Psoas muscle (tissue), 8 donors: Measurements from ENCODE around the gene SH3RF3. TPM values are rescaled to one million over a fixed set of nuclear protein-coding genes. Genes with fewer than 3 reads are reported as not detected.
"Not testable (repeated sequence)": the region's sequence is repeated elsewhere in the genome, so short reads cannot be mapped to it uniquely, and the experiment has no call there.

Experiments used
- ATAC-seq, 4 donors: fragments of 200-7000 bp; cut with Tn5 transposase; one replicate each; pipeline ENCODE4 v1.9.1; 2020; ENCODE audit warnings: moderate library complexity in 3 of 4, mild to moderate bottlenecking in 2 of 4
- DNase-seq, 2 donors: peaks; one replicate each; pipeline ENCODE4 v3.0.0-alpha.2; 2020
- H3K27ac ChIP-seq: fragments of 200-600 bp; one replicate; pipeline ENCODE4 v1.8.0; 2022
- H3K27me3 ChIP-seq, 3 donors: fragments of 200-600 bp in 1 of 3; one replicate each; pipeline versions ENCODE4 v1.6.1 to v1.8.0; 2013 to 2022; ENCODE audit warnings: low read length in 2 of 3, mild to moderate bottlenecking in 2 of 3, moderate library complexity in 1 of 3; ENCODE audit not compliant: insufficient read depth in 3 of 3
- H3K36me3 ChIP-seq, 2 donors: fragments of 200-600 bp in 1 of 2; one replicate each; pipeline versions ENCODE4 v1.6.1 to v1.8.0; 2013 to 2022; ENCODE audit warnings: low read depth in 1 of 2, mild to moderate bottlenecking in 1 of 2, moderate library complexity in 1 of 2; ENCODE audit not compliant: insufficient read depth in 1 of 2
- H3K4me1 ChIP-seq: fragments of 200-600 bp; one replicate; pipeline ENCODE4 v1.8.0; 2022
- H3K4me3 ChIP-seq: fragments of 200-600 bp; one replicate; pipeline ENCODE4 v1.8.0; 2022; ENCODE audit warnings: mild to moderate bottlenecking
- H3K9me3 ChIP-seq: fragments of 200-600 bp; one replicate; pipeline ENCODE4 v1.8.0; 2022
- WGBS, 3 donors: extraction: QIAGEN DNeasy Blood & Tissue Kit; methylation state at CpG; one replicate each; pipeline versions ENCODE4 v1.1.6 to v1.1.7; 2013; 5-methylcytosine and 5-hydroxymethylcytosine counted together
- intact Hi-C, 2 donors: fragments of 100-400 bp; cut with DNase I; formaldehyde crosslinking; loops; one replicate each; pipeline versions ENCODE4 v1.11.0 to v1.14.2; 2022
- polyA plus RNA-seq, 3 donors: library from polyadenylated mRNA; stranded (reverse); fragments of 200-250 nt; gene quantifications; one replicate each; pipeline ENCODE4 v1.2.3, GENCODE V29; 2013
- total RNA-seq, 4 donors: library from RNA; stranded (reverse); fragmentation: NEBNext Ultra II Directional in 2 of 4; extraction: Animal tissue kit (Norgen Biotek cat#: 25700) in 2 of 4; gene quantifications; one replicate each; pipeline versions ENCODE4 v1.2.1 to v1.2.4, GENCODE V29; 2021 to 2023
- TF ChIP-seq, protein P1 (sequence below): fragments of 200-600 bp; IDR thresholded peaks from one replicate; pipeline ENCODE4 v1.8.0; 2022; ENCODE audit warnings: antibody characterized with exemption
- donor health status: healthy with polysubstance abuse.
- donor health status: DM: no; HTN: no; CAD: no; lungs with moderate emphysema.
- donor health status: Bipolar disorder and iron deficiency.
- donor health status: healthy.
- donor health status: DM: yes; HTN: yes; CAD: no.
- donor health status: DM: no; HTN: no; CAD: no.
- donor health status: DM: no; HTN: no; CAD: no.
- donor health status: DM: yes; HTN: yes; CAD: no.

The SH3RF3 gene
- total and polyA plus RNA-seq, 7 donors: 4.6 to 27.0 (median 9.0) TPM

DNA sequence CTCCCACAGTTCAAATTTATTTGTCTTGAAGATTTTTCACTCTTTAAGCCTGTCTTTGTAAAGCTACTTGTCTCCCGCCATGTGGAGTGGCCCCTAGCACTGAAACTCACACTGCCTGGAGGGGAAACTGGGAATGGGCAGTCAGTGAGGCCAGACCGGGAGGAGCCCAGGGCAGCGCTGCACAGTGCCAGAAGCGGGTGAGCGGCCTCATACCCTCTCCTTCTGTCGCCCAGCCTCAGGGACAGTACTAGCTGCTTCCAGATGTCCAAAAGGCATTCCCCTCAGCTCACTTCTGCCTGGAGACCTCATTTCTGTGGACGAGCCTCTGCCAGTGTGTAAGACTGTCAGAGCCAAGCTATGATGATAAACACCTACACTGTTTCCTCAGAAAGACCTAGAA is 404.8 kb downstream of the SH3RF3 start:
- ATAC-seq: no peak
- intact Hi-C loops: no loop called here
- H3K4me1 ChIP-seq: no peaks in the 10 kb centered on the region
- TF ChIP-seq, protein P1, sequence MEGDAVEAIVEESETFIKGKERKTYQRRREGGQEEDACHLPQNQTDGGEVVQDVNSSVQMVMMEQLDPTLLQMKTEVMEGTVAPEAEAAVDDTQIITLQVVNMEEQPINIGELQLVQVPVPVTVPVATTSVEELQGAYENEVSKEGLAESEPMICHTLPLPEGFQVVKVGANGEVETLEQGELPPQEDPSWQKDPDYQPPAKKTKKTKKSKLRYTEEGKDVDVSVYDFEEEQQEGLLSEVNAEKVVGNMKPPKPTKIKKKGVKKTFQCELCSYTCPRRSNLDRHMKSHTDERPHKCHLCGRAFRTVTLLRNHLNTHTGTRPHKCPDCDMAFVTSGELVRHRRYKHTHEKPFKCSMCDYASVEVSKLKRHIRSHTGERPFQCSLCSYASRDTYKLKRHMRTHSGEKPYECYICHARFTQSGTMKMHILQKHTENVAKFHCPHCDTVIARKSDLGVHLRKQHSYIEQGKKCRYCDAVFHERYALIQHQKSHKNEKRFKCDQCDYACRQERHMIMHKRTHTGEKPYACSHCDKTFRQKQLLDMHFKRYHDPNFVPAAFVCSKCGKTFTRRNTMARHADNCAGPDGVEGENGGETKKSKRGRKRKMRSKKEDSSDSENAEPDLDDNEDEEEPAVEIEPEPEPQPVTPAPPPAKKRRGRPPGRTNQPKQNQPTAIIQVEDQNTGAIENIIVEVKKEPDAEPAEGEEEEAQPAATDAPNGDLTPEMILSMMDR: no peak
- H3K9me3 ChIP-seq: no peaks in the 10 kb centered on the region
- 70 to 78% (median 76%) methylated on average over 7 of the region's 7 CpGs for WGBS, 3 donors
- peaks cover 0 to 4% (median 0%) of the 10 kb centered on the region in 3 donors for H3K27me3 ChIP-seq
- H3K27ac ChIP-seq: no peak overlapping the region
- DNase-seq: no peak
- no peaks in the 10 kb centered on the region for H3K36me3 ChIP-seq
- no peak overlapping the region for H3K4me3 ChIP-seq

DNA sequence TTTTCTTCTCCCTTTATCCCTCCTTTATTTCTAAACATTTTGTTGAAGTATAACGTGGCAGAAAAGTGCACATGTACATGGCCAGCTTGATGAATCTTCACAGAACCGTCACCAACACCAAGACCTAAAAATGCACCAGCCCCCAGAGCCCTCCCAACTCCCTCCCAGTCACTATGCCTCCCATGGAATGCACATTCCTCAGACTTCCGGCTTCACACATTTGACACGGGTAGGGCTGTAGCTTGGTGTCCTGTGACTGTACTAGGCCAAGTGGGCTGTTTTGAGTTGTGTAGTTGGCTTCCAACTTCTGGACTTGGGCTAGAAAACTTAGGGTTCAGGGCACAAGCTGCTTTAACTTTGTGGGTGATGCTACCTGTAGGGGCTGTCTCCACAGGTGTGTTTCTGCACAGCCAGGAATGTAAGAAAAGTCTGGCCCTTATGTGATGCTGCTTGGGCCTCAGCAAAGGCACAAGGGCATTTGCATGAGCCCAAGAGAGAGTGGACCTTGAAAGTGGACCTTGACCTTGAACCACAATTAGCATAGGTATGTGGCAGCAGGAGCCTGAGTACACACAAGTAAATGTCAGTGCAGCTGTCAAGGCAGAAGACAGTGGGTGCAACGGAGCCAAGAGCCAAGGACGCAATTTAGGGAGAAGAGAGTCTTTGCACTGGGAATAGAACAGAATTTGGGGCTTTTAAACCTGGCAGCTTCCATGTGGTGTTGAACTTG is 406.4 kb downstream of the SH3RF3 start:
- no peaks in the 10 kb centered on the region for H3K4me1 ChIP-seq
- no peaks in the 10 kb centered on the region for H3K9me3 ChIP-seq
- H3K36me3 ChIP-seq: no peaks in the 10 kb centered on the region
- H3K27me3 ChIP-seq: peaks cover 0 to 11% (median 0%) of the 10 kb centered on the region in 3 donors
- ATAC-seq: no peak
- DNase-seq: no peak
- intact Hi-C loops: no loop called here
- H3K27ac ChIP-seq: no peak overlapping the region
- H3K4me3 ChIP-seq: no peak overlapping the region
- TF ChIP-seq, protein P1: no peak
- 37 to 56% (median 48%) methylated on average over 6 of the region's 6 CpGs for WGBS, 3 donors

DNA sequence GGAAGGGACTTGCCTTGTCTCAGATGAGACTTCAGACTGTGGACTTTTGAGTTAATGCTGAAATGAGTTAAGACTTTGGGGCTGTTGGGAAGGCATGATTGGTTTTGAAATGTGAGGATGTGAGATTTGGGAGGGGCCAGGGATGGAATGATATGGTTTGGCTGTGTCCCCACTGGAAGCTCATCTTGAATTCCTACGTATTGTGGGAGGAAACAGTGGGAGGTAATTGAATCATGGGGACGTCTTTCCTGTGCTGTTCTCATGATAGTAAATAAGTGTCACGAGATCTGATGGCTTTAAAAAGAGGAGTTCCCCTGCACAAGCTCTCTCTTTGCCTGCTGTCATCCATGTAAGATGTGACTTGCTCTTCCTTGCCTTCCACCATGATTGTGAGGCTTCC is 407.6 kb downstream of the SH3RF3 start:
- H3K4me1 ChIP-seq, ATAC-seq, H3K9me3 ChIP-seq, H3K27ac ChIP-seq, H3K36me3 ChIP-seq, DNase-seq, intact Hi-C loops, H3K4me3 ChIP-seq: not testable (repeated sequence)
- WGBS, 3 donors: 62 to 69% (median 67%) methylated on average over 3 of the region's 3 CpGs
- peaks cover 0 to 13% (median 0%) of the 10 kb centered on the region in 3 donors for H3K27me3 ChIP-seq

DNA sequence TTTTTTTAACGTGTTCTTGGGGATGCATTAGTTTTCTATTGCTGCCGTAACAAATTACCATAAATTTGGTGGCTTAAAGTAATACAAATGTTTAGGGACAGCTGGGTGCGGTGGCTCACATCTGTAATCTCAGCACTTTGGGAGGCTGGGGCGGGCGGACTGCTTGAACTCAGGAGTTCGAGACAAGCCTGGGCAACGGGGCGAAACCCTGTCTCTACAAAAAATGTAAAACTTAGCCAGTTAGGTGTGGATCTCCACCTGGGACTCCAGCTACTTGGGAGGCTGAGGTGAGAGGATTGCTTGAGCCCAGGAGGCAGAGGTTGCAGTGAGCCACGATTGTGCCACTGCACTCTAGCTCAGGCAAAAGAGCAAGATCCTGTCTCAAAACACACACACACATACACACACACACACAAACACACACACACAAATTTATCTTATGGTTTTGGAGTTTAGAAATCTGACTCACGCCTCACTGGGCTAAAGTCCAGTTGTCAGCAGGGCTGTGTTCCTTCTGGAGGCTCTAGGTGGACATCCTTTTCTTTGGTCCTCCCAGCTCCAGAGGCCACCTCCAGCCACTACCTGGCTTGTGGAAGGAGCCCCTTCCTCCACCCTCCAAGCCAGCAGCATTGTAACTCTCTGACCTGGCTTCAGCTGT is 408.7 kb downstream of the SH3RF3 start:
- H3K36me3 ChIP-seq: no peaks in the 10 kb centered on the region
- TF ChIP-seq, protein P1: no peak
- H3K4me3 ChIP-seq: no peak overlapping the region
- 45 to 61% (median 51%) methylated on average over 10 of the region's 10 CpGs for WGBS, 3 donors
- no peak for ATAC-seq
- peaks cover 0 to 15% (median 0%) of the 10 kb centered on the region in 3 donors for H3K27me3 ChIP-seq
- DNase-seq: no peak
- H3K27ac ChIP-seq: no peak overlapping the region
- no peaks in the 10 kb centered on the region for H3K4me1 ChIP-seq
- intact Hi-C loops: no loop called here
- no peaks in the 10 kb centered on the region for H3K9me3 ChIP-seq

DNA sequence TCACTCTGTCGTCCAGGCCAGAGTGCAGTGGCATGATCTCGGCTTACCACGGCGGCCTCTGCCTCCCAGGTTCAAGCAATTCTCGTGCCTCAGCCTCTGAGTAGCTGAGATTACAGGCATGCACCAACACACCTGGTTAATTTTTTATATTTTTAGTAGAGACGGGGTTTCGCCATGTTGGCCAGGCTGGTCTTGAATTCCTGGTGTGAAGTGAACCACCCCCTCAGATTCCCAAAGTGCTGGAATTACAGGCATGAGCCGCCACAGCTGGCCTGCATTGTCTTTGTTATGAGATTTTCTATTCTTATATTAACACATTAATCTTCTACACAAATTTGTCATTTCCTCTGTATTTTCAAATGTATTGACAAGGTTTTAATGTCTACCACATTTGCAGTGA is 409.5 kb downstream of the SH3RF3 start:
- ATAC-seq: no peak
- WGBS, 3 donors: 58 to 67% (median 67%) methylated on average over 8 of the region's 8 CpGs
- H3K36me3 ChIP-seq: no peaks in the 10 kb centered on the region
- H3K27ac ChIP-seq: no peak overlapping the region
- DNase-seq: no peak
- H3K4me1 ChIP-seq: no peaks in the 10 kb centered on the region
- peaks cover 0 to 15% (median 0%) of the 10 kb centered on the region in 3 donors for H3K27me3 ChIP-seq
- TF ChIP-seq, protein P1: no peak
- no peak overlapping the region for H3K4me3 ChIP-seq
- intact Hi-C loops: no loop called here
- H3K9me3 ChIP-seq: no peaks in the 10 kb centered on the region
